Fibroblast of the aortic adventitia (primary cell): ENCODE data around the gene MRTFB. TPM values are rescaled to one million over a fixed set of nuclear protein-coding genes. Genes with fewer than 3 reads are reported as not detected.

Experiments
- DNase-seq: peaks from one replicate; pipeline ENCODE4 v3.0.0-alpha.2; 2010; ENCODE audit warnings: low read depth
- H3K4me3 ChIP-seq: 2 replicates; pipeline ENCODE4 v1.5.1; 2011; ENCODE audit warnings: low read depth, mild to moderate bottlenecking, control low read depth, low read length, moderate library complexity
- CTCF ChIP-seq: IDR thresholded peaks from 2 replicates; pipeline ENCODE4 v1.5.1; 2011; ENCODE audit warnings: mild to moderate bottlenecking, low read length, control low read depth, inconsistent platforms; ENCODE audit not compliant: insufficient read depth
- total RNA-seq: library from RNA; depleted of rRNA; stranded (reverse); fragments of >200 nt; gene quantifications from 2 replicates; pipeline ENCODE4 v1.2.3, GENCODE V29; 2012; ENCODE audit warnings: low replicate concordance

MRTFB gene
- total RNA-seq, 1 donor, result 13.2 TPM

- no peak overlapping the region for H3K4me3 ChIP-seq
- DNase-seq, result no peak
- TF ChIP-seq CTCF, result no peak
Measured at GRCh38 chr16:14128097-14128496, 57.0 kb downstream of the MRTFB start.

- TF ChIP-seq CTCF, result no peak
- no peak overlapping the region for H3K4me3 ChIP-seq
- no peak for DNase-seq
Measured at GRCh38 chr16:14129502-14129901, 58.4 kb downstream of the MRTFB start.

GRCh38 chr16:14131774-14132695 lies 60.9 kb downstream of the MRTFB start:
- no peak for TF ChIP-seq CTCF
- no peak for DNase-seq
- H3K4me3 ChIP-seq, result no peak overlapping the region

GRCh38 chr16:14132696-14133048 lies 61.6 kb downstream of the MRTFB start:
- DNase-seq, result no peak
- no peak for TF ChIP-seq CTCF
- H3K4me3 ChIP-seq, result no peak overlapping the region

- TF ChIP-seq CTCF, result no peak
- no peak for DNase-seq
- H3K4me3 ChIP-seq, result no peak overlapping the region
Measured at GRCh38 chr16:14133907-14134306, 62.8 kb downstream of the MRTFB start.

GRCh38 chr16:14135704-14136103 lies 64.6 kb downstream of the MRTFB start:
- DNase-seq, result no peak
- no peak for TF ChIP-seq CTCF
- no peak overlapping the region for H3K4me3 ChIP-seq
